GM03348 (cell line): ENCODE results near the gene CACNG7.
A peak's percentile ranks its signal among the peaks of the same experiment; 100 is the strongest.
"Not testable (repeated sequence)": the region's sequence is repeated elsewhere in the genome, so short reads cannot be mapped to it uniquely, and the experiment has no call there.

Experiments
- DNase-seq: peaks from one replicate; pipeline ENCODE4 v3.0.0; 2012; ENCODE audit warnings: low spot score

Gene CACNG7, protein sequence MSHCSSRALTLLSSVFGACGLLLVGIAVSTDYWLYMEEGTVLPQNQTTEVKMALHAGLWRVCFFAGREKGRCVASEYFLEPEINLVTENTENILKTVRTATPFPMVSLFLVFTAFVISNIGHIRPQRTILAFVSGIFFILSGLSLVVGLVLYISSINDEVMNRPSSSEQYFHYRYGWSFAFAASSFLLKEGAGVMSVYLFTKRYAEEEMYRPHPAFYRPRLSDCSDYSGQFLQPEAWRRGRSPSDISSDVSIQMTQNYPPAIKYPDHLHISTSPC

DNA sequence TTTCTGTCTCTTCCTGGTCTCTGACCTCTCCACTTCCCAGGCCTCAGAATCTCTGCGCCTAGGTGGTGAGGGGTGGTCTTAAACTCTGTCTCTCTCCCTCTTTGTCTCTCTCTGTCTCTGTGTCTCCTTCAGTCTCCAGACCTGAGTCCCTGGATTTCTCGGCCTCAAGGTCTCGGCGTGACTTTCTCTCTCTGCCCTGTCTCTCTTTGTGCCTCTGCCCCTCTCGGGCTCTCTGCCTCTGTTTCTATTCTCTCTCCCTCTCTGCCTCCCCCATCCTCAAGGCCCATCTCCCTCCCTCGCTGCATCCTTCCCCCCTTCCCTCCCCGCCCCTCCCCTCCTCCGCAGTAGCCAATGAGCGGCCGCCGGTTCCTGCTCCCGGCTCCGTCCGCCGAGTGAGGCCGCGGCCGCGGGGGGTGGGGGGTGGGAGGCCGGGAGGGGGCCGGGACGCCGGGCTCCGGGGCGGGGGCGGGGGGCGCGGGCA lies at the start of gene CACNG7:
Gene CACNG7, plus strand, starts transcription at position 344 of the 481 bp plus-strand sequence. CDS start 3,554 bp downstream, outside the sequence.
- DNase-seq = peak; percentile 36

- no peak for DNase-seq
These were observed 44.7 kb upstream of the CACNG7 start for GRCh38 chr19:53864308-53864836.

DNA sequence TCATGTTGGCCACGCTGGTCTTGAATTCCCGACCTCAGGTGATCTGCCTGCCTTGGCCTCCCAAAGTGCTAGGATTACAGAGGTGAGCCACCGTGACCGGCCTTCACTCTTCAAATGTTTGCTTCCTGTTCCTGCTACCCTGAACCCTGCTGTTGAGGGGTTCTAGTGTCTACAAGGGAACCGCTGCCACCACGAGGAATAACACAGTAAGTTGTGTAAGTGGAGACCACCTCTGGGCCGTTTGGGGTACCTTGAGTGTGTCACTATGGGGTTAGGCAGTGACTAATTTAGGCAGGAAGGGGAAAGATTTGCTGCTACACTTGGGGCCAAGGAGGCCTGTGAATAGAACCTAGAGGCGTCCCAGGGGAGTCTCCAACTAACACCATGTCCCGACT lies 43.6 kb upstream of the CACNG7 start:
- DNase-seq = no peak

GRCh38 chr19:53865918-53866864 lies 42.9 kb upstream of the CACNG7 start:
- peak; percentile 90 for DNase-seq

- DNase-seq = no peak
These were observed 42.2 kb upstream of the CACNG7 start for GRCh38 chr19:53866865-53867224.

GRCh38 chr19:53867225-53868090 lies 41.6 kb upstream of the CACNG7 start, which contains the start of gene MYADM:
Gene MYADM (plus strand): TSS chr19:53867883. CDS start chr19:53873530, 5,647 bp downstream.
- DNase-seq = peak; percentile 99

- DNase-seq = peak; percentile 87
These were observed 40.8 kb upstream of the CACNG7 start for GRCh38 chr19:53868091-53868891.

GRCh38 chr19:53868892-53869804 lies 39.9 kb upstream of the CACNG7 start:
- peak; percentile 93 for DNase-seq

DNA sequence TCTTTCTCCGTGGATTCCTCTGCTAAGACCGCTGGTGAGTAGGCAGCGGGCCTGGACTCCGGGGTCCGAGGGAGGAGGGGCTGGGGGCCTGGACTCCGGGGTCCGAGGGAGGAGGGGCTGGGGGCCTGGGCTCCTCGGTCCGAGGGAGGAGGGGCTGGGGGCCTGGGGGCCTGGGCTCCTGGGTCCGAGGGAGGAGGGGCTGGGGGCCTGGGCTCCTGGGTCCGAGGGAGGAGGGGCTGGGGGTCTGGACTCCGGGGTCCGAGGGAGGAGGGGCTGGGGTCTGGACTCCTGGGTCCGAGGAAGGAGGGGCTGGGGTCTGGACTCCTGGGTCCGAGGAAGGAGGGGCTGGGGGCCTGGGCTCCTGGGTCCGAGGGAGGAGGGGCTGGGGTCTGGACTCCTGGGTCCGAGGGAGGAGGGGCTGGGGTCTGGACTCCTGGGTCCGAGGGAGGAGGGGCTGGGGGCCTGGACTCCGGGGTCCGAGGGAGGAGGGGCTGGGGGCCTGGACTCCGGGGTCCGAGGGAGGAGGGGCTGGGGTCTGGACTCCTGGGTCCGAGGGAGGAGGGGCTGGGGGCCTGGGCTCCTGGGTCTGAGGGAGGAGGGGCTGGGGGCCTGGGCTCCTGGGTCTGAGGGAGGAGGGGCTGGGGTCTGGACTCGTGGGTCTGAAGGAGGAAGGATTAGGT lies 39.1 kb upstream of the CACNG7 start:
- not testable (repeated sequence) for DNase-seq

DNA sequence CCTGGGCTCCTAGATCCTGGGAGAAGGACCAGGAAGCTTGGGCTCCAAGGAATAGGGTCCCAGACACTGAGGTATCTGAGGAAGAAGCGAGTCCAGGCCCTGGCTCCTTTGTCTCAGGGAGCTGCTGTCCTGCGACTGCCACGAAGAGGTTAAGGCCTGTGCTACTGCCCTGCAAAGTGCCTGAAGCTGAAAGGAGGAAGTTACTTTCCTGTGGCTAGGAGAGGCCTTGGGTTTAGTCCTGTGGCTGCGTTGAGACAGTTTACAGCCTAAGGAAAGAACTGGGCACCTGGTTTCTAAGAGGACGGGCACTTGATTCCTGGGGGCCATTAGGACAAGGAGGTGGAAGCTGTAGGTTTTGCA lies 38.6 kb upstream of the CACNG7 start:
- peak; percentile 4 for DNase-seq

GRCh38 chr19:53871454-53871853 lies 37.6 kb upstream of the CACNG7 start:
- DNase-seq = peak; percentile 1

GRCh38 chr19:53872762-53873161 lies 36.3 kb upstream of the CACNG7 start:
- DNase-seq = no peak

GRCh38 chr19:53873773-53874605 lies 35.1 kb upstream of the CACNG7 start:
- DNase-seq = no peak

DNA sequence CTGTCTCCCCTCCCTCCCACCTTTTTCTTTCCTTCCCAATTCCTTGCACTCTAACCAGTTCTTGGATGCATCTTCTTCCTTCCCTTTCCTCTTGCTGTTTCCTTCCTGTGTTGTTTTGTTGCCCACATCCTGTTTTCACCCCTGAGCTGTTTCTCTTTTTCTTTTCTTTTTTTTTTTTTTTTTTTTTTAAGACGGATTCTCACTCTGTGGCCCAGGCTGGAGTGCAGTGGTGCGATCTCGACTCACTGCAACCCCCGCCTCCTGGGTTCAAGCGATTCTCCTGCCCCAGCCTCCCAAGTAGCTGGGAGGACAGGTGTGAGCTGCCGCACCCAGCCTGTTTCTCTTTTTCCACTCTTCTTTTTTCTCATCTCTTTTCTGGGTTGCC lies 34.5 kb upstream of the CACNG7 start:
- no peak for DNase-seq

DNA sequence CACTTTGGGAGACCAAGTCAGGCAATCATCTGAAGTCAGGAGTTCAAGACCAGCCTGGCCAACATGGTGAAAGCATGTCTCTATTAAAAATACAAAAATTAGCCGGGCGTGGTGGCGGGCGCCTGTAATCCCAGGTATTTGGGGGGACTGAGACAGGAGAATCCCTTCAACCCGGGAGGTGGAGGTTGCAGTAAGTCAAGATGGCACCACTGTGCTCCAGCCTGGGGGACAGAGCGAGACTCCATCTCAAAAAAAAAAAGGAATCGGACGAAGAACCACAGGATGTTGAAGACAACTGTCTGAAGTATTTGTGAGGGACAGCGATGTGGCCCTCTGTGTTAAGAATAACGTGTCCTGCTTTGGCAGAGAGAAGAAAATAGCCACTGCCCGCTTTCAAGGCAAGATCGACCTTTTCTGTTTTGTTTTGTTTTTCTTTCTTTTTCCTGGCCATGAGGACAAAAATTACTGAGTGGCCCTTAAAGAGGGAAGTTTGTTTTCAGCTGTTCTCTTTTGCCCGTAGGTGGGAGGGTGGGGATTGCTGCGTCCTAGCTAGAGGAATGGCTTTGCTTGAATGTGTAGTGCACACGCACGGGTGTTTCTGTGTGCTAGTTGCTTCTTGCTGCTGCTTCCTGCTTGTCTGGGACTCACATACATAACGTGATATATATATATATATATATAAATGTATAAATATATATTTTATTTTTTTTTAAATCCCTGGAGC lies 33.3 kb upstream of the CACNG7 start:
- DNase-seq = no peak

GRCh38 chr19:53876651-53877224 lies 32.3 kb upstream of the CACNG7 start:
- no peak for DNase-seq

GRCh38 chr19:53877361-53877766 lies 31.7 kb upstream of the CACNG7 start:
- no peak for DNase-seq
